HK-2 (cell line): ENCODE data around the gene SLC9A9.

Experiments
- DNase-seq: peaks from one replicate; pipeline ENCODE4 v3.0.0-alpha.2; 2018; ENCODE audit not compliant: unreplicated experiment

Gene SLC9A9

GRCh38 chr3:143416229-143416628 is 432.0 kb downstream of the SLC9A9 start:
- DNase-seq: no peak

GRCh38 chr3:143414571-143415253 is 433.6 kb downstream of the SLC9A9 start:
- no peak for DNase-seq

GRCh38 chr3:143413372-143413771 is 434.9 kb downstream of the SLC9A9 start:
- no peak for DNase-seq

- no peak for DNase-seq
Measured at GRCh38 chr3:143412084-143412483, 436.2 kb downstream of the SLC9A9 start.

- no peak for DNase-seq
Measured at GRCh38 chr3:143410259-143410658, 438.0 kb downstream of the SLC9A9 start.

- DNase-seq: no peak
Measured at GRCh38 chr3:143408771-143409170, 439.5 kb downstream of the SLC9A9 start.

GRCh38 chr3:143402602-143403001 is 445.7 kb downstream of the SLC9A9 start:
- DNase-seq: no peak

- no peak for DNase-seq
Measured at GRCh38 chr3:143396790-143397189, 451.5 kb downstream of the SLC9A9 start.

GRCh38 chr3:143389388-143389787 is 458.9 kb downstream of the SLC9A9 start:
- no peak for DNase-seq

GRCh38 chr3:143387425-143387824 is 460.8 kb downstream of the SLC9A9 start:
- no peak for DNase-seq

GRCh38 chr3:143384076-143384475 is 464.2 kb downstream of the SLC9A9 start:
- DNase-seq: no peak

GRCh38 chr3:143383421-143383820 is 464.8 kb downstream of the SLC9A9 start:
- no peak for DNase-seq

- no peak for DNase-seq
Measured at GRCh38 chr3:143382816-143383215, 465.5 kb downstream of the SLC9A9 start.

GRCh38 chr3:143380449-143380848 is 467.8 kb downstream of the SLC9A9 start:
- no peak for DNase-seq

GRCh38 chr3:143375698-143376097 is 472.6 kb downstream of the SLC9A9 start:
- no peak for DNase-seq

- DNase-seq: no peak
Measured at GRCh38 chr3:143367171-143367570, 481.1 kb downstream of the SLC9A9 start.

GRCh38 chr3:143366672-143367071 is 481.6 kb downstream of the SLC9A9 start:
- DNase-seq: no peak

- DNase-seq: no peak
Measured at GRCh38 chr3:143363949-143364348, 484.3 kb downstream of the SLC9A9 start.

- no peak for DNase-seq
Measured at GRCh38 chr3:143363276-143363675, 485.0 kb downstream of the SLC9A9 start.

- DNase-seq: no peak
Measured at GRCh38 chr3:143362115-143362991, 485.9 kb downstream of the SLC9A9 start.

- no peak for DNase-seq
Measured at GRCh38 chr3:143361589-143361988, 486.7 kb downstream of the SLC9A9 start.

GRCh38 chr3:143360244-143360643 is 488.0 kb downstream of the SLC9A9 start:
- no peak for DNase-seq
